Lower lobe of right lung (tissue), 2 donors: ENCODE measurements around the gene PPM1H. TPM values are rescaled to one million over a fixed set of nuclear protein-coding genes. Genes with fewer than 3 reads are reported as not detected.
A peak's percentile ranks its signal among the peaks of the same experiment; 100 is the strongest.

Source experiments
- ATAC-seq, 2 donors: fragments of 200-7000 bp; cut with Tn5 transposase; one replicate each; pipeline ENCODE4 v1.9.1; 2020 to 2022; ENCODE audit warnings: mild to moderate bottlenecking in 2 of 2, moderate library complexity in 2 of 2
- DNase-seq: peaks from one replicate; pipeline ENCODE4 v3.0.0-alpha.2; 2020
- H3K27ac ChIP-seq: fragments of 200-600 bp; one replicate; pipeline ENCODE4 v1.8.0; 2022
- H3K27me3 ChIP-seq: fragments of 200-600 bp; one replicate; pipeline ENCODE4 v1.8.0; 2022; ENCODE audit warnings: low read depth
- H3K36me3 ChIP-seq: fragments of 200-600 bp; one replicate; pipeline ENCODE4 v1.8.0; 2022; ENCODE audit warnings: mild to moderate bottlenecking
- H3K4me1 ChIP-seq: fragments of 200-600 bp; one replicate; pipeline ENCODE4 v1.8.0; 2022
- H3K4me3 ChIP-seq: fragments of 200-600 bp; one replicate; pipeline ENCODE4 v1.8.0; 2022; ENCODE audit warnings: mild to moderate bottlenecking
- H3K9me3 ChIP-seq: fragments of 200-600 bp; one replicate; pipeline ENCODE4 v1.8.0; 2022
- intact Hi-C: fragments of 100-400 bp; cut with DNase I; formaldehyde crosslinking; loops from one replicate; pipeline ENCODE4 v1.11.0; 2022
- total RNA-seq: library from RNA; stranded (reverse); fragmentation: NEBNext Ultra II Directional; extraction: Animal tissue kit (Norgen Biotek cat#: 25700); gene quantifications from one replicate; pipeline ENCODE4 v1.2.1, GENCODE V29; 2021
- TF ChIP-seq, protein P1 (sequence below): fragments of 200-600 bp; IDR thresholded peaks from one replicate; pipeline ENCODE4 v1.8.0; 2022; ENCODE audit warnings: antibody characterized with exemption, mild to moderate bottlenecking
- donor health status: DM: no; HTN: yes; CAD: no; lungs with severe emphysema.

Gene PPM1H
- total RNA-seq, 1 donor from 2014 or later, result 6.8 TPM

DNA sequence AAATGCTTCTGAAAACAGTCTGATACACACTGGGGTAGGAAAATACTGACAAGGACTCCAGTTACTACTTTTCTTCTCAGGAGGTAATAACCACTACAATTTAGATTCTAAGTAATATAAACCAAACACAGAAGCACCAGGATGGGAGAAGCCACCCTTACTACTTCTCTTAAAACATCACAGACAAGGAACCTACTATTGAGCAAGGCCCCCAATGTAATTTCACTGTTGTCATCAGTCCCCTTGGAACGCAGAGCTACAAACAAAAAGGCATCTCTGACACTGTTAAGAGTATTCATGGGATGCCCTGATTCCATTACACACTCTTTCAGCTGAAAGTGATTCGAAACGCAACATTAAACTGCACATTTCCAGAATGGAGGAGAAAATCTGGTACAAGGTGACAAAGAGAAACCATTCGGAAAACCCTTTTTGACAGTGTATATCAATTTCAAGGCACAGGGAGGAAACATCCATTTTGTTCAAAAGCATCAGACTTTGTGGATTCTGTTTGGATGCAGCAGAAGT, 185.9 kb downstream of the PPM1H start:
- H3K4me3 ChIP-seq, result no peak overlapping the region
- intact Hi-C loops, result no loop called here
- H3K36me3 ChIP-seq, result no peaks in the 10 kb centered on the region
- DNase-seq (no peak), ATAC-seq (no peak)
- TF ChIP-seq, protein P1, sequence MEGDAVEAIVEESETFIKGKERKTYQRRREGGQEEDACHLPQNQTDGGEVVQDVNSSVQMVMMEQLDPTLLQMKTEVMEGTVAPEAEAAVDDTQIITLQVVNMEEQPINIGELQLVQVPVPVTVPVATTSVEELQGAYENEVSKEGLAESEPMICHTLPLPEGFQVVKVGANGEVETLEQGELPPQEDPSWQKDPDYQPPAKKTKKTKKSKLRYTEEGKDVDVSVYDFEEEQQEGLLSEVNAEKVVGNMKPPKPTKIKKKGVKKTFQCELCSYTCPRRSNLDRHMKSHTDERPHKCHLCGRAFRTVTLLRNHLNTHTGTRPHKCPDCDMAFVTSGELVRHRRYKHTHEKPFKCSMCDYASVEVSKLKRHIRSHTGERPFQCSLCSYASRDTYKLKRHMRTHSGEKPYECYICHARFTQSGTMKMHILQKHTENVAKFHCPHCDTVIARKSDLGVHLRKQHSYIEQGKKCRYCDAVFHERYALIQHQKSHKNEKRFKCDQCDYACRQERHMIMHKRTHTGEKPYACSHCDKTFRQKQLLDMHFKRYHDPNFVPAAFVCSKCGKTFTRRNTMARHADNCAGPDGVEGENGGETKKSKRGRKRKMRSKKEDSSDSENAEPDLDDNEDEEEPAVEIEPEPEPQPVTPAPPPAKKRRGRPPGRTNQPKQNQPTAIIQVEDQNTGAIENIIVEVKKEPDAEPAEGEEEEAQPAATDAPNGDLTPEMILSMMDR, result no peak
- H3K27ac ChIP-seq, result no peak overlapping the region
- no peaks in the 10 kb centered on the region for H3K9me3 ChIP-seq
- no peaks in the 10 kb centered on the region for H3K4me1 ChIP-seq
- no peaks in the 10 kb centered on the region for H3K27me3 ChIP-seq

DNA sequence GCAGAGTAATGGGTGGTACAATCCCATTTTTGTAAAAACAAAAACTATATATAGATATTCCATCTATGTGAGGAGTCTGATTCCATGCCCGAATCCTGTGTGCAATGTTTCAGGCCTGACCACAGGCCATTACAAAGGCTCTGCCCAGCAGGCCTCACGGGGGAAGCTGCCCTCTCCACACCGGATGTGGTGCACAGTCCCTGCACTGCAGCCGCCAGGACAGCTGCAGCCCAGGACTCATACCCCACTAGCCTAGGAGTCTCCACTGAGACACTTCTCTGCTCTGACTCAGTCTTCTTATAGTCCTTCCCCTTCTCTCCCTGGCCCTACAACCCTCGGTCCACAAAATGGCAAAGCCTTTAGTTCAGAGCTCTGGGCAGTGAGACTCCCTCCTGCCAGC, 190.4 kb downstream of the PPM1H start:
- TF ChIP-seq, protein P1, result no peak
- no peaks in the 10 kb centered on the region for H3K9me3 ChIP-seq
- peak; percentile 55 to 82 for ATAC-seq
- H3K4me1 ChIP-seq, result no peaks in the 10 kb centered on the region
- DNase-seq, result peak; percentile 52
- no peaks in the 10 kb centered on the region for H3K36me3 ChIP-seq
- H3K27me3 ChIP-seq, result no peaks in the 10 kb centered on the region
- H3K4me3 ChIP-seq, result no peak overlapping the region
- H3K27ac ChIP-seq, result no peak overlapping the region
- intact Hi-C loops, result no loop called here

DNA sequence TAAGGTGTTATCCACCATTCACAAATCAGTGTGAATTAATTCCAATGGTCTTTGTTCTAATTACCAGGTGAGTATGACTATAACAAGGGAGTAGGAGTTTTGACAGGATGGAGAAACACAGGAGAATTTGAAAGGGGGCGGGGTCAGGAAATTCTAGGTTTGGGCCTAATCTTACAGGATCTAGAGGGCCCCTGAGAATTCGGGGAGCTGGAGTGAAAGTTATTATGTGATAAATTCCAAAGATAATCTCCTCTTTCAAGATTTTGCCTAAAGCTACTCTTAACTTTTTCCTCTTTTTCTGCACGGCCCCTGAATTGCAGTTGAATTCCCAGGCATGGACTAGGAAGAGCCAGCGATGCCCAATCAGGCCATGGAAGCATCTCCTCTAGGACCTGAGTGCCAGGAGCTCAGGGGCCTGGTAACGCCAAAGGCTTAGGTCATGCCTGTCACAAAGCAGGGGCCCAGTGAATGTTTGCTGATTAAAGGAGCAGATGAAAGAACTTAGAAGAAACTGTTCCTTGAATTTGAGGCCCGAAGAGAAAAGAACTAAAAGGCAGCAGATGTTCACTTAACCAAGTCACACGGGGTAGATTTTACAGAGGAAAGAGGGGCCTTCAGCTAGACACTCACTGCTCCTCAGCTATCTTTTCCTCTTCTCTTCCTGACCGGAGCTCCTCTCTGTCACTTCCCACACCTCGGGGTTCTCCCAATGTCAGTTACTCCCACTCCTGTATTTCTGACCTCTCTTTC, 195.5 kb downstream of the PPM1H start:
- intact Hi-C loops, result no loop called here
- Histone ChIP-seq H3K4me1 (no peaks in the 10 kb centered on the region), H3K9me3 (no peaks in the 10 kb centered on the region), H3K36me3 (no peaks in the 10 kb centered on the region), H3K4me3 (no peak overlapping the region), H3K27me3 (no peaks in the 10 kb centered on the region), H3K27ac (no peak overlapping the region)
- TF ChIP-seq, protein P1, result no peak
- no peak for ATAC-seq
- DNase-seq, result no peak

DNA sequence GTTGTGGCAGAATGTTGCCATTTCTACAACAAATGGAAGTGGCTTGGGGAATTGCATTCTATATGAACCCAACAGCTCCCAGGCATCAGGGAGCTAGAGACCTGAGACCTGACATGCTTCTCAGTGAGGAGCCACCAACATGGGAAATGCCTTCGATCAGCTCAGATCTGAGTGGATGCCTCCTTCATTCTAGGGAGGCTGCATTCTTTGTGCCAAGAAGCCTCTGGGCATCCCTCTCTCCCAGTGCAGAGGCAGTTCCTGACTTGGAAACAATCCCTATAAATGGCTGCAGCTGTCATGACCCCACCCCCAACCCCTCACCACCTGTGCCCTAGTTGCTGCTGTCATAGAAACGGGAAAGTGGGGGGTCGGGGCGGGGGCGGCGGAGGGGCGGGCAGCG, 196.3 kb downstream of the PPM1H start:
- Histone ChIP-seq H3K9me3 (no peaks in the 10 kb centered on the region), H3K4me1 (no peaks in the 10 kb centered on the region), H3K36me3 (no peaks in the 10 kb centered on the region), H3K27me3 (no peaks in the 10 kb centered on the region), H3K27ac (no peak overlapping the region), H3K4me3 (no peak overlapping the region)
- no peak for DNase-seq
- ATAC-seq, result no peak
- intact Hi-C loops, result no loop called here
- TF ChIP-seq, protein P1, result no peak

DNA sequence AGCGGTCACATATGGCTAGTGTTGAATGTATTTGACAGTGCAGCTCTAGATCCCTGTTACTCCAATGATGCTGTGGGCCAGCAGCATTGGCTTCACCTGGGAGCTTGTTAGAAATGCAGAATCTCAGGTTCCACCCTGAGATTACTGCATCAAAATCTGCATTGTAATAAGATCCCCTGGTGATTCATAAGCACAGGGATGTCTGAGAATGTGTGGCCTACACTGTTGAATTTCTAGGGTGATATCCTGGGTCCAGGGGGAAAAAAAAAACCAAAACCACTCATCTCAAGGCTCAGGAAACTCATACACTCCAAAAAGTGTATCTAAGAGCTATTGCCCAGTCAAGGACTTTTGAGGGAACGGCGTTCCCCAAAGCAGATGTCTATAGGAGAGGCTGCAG, 196.8 kb downstream of the PPM1H start:
- ATAC-seq, result no peak

More for the DNA sequence above, 196.8 kb downstream of the PPM1H start:
- no peak for DNase-seq
- TF ChIP-seq, protein P1, result no peak
- no peaks in the 10 kb centered on the region for H3K36me3 ChIP-seq
- H3K4me3 ChIP-seq, result no peak overlapping the region
- intact Hi-C loops, result no loop called here
- no peak overlapping the region for H3K27ac ChIP-seq
- H3K27me3 ChIP-seq, result no peaks in the 10 kb centered on the region
- H3K9me3 ChIP-seq, result no peaks in the 10 kb centered on the region
- H3K4me1 ChIP-seq, result peaks cover 2% of the 10 kb centered on the region
